ENCODE measurements around the gene RIPOR2.

DNA sequence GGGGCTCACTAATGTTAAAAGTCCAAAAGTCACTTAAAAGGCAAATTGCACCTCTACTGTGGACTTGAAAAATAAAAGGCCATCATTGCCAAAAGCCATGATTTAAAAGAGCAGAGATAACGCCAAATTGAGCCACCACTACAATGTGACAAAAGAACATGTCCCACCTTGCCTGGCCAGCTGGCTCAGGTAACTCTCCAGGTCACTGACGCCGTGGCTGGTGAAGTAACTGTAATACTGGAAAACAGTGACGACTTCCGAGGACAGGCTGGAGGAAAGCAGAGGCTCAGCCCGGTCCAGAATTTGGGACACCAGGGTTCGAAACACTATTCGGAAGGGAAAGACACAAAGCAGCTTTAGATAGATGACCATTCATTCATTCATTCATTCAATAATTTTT lies 107.8 kb downstream of the RIPOR2 start:
- no peak for TF ChIP-seq CTCF (conservative IDR thresholded peaks at IDR 0.05; ENCODE audit: low read length)
- no peak for TF ChIP-seq EZH2phosphoT487 (IDR thresholded peaks at IDR 0.05; ENCODE audit: borderline replicate concordance, low read depth, low read length)

All from OCI-LY7 (cell line).